Mesothelial cell of epicardium (in vitro differentiated cells): Measurements from ENCODE around the gene ARIH2. TPM values are rescaled to one million over a fixed set of nuclear protein-coding genes. Genes with fewer than 3 reads are reported as not detected.

Experiments used
- DNase-seq, 2 experiments: peaks; one replicate each; pipeline ENCODE4 v3.0.0; 2021; ENCODE audit warnings: low spot score in 2 of 2; ENCODE audit not compliant: unreplicated experiment in 2 of 2
- H3K27ac Mint-ChIP-seq: 2 replicates; pipeline ENCODE4 v1.8.0; 2021; ENCODE audit warnings: mixed read lengths
- H3K27me3 Mint-ChIP-seq: 2 replicates; pipeline ENCODE4 v1.8.0; 2021; ENCODE audit warnings: low read depth, mixed read lengths
- H3K36me3 Mint-ChIP-seq: 2 replicates; pipeline ENCODE4 v1.8.0; 2021; ENCODE audit warnings: mixed read lengths
- H3K4me1 Mint-ChIP-seq: 2 replicates; pipeline ENCODE4 v1.8.0; 2021; ENCODE audit warnings: mixed read lengths
- H3K4me3 Mint-ChIP-seq: 2 replicates; pipeline ENCODE4 v1.8.0; 2021; ENCODE audit warnings: mild to moderate bottlenecking, moderate library complexity, mixed read lengths
- H3K9me3 Mint-ChIP-seq: 2 replicates; pipeline ENCODE4 v1.8.0; 2021; ENCODE audit warnings: mixed read lengths
- total RNA-seq: library from RNA; stranded (reverse); gene quantifications from 3 replicates; pipeline ENCODE4 v1.2.1, GENCODE V29; 2021
- TF ChIP-seq, protein P1 (sequence below): fragments of 200-600 bp; sonication (generic); IDR thresholded peaks from one replicate; pipeline ENCODE4 v1.5.0; 2021; ENCODE audit warnings: antibody characterized with exemption; ENCODE audit not compliant: unreplicated experiment

Gene ARIH2
- total RNA-seq, 1 donor from 2014 or later, result 102 TPM

DNA sequence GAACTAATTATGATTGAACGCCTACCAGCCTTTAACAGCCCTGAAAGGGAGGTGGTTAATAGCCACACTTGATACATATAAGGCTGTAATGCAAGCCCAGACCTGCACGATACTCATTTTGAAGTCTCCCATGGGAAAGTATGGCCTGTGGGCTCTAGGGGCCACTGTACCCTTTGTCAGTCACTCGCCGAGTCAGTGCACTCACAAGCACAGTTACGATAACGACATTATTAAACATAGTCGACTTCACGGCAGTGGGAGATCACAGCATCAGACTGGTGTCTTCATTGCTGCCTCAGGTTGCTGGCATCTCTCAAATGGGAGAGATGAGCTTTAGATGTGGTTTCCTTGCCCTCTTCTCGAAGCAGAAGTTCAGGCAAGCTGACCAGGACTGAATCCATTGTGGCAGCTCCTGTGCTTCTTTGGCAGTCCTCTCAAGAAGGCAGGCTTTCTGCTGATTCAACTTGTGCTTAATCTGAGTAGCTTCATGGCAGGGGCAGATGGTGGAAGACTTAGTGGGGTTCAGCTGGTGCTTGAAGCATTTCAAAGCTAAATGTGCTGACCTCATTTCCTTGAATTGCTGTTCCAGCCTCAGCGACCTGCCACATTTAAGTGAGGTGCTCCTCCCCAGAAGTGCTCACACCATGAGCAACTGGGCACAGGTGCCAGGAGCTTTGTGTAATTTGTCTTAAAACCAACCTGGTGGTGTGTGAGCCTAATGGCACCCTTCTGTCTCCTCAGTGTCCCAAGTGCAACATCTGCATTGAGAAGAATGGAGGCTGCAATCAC is 55.6 kb downstream of the ARIH2 start:
- Mint-ChIP-seq H3K27me3 (no peaks in the 10 kb centered on the region), H3K36me3 (peaks cover 40% of the 10 kb centered on the region), H3K4me1 (no peaks in the 10 kb centered on the region), H3K9me3 (no peaks in the 10 kb centered on the region), H3K4me3 (no peak overlapping the region), H3K27ac (no peak overlapping the region)
- TF ChIP-seq, protein P1, sequence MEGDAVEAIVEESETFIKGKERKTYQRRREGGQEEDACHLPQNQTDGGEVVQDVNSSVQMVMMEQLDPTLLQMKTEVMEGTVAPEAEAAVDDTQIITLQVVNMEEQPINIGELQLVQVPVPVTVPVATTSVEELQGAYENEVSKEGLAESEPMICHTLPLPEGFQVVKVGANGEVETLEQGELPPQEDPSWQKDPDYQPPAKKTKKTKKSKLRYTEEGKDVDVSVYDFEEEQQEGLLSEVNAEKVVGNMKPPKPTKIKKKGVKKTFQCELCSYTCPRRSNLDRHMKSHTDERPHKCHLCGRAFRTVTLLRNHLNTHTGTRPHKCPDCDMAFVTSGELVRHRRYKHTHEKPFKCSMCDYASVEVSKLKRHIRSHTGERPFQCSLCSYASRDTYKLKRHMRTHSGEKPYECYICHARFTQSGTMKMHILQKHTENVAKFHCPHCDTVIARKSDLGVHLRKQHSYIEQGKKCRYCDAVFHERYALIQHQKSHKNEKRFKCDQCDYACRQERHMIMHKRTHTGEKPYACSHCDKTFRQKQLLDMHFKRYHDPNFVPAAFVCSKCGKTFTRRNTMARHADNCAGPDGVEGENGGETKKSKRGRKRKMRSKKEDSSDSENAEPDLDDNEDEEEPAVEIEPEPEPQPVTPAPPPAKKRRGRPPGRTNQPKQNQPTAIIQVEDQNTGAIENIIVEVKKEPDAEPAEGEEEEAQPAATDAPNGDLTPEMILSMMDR, result no peak
- no peak for DNase-seq

DNA sequence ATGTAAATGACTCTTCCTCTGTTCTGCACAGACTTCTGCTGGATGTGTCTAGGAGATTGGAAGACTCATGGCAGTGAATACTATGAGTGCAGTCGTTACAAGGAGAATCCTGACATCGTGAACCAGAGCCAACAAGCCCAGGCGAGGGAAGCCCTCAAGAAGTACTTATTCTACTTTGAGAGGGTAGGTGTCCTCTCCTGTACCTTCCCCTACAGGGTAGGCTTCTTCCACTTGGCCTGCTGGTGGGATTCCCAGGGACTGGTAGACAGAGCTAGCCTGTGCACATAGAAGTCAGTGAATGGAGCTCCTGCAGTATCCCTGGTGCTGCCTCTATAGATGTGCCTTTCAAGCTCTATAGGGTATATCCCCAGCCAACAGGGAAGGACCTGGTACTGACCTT is 60.8 kb downstream of the ARIH2 start:
- Mint-ChIP-seq H3K4me1 (no peaks in the 10 kb centered on the region), H3K36me3 (peaks cover 39% of the 10 kb centered on the region), H3K9me3 (no peaks in the 10 kb centered on the region), H3K27ac (no peak overlapping the region), H3K4me3 (no peak overlapping the region), H3K27me3 (no peaks in the 10 kb centered on the region)
- TF ChIP-seq, protein P1, result no peak
- DNase-seq, result no peak

DNA sequence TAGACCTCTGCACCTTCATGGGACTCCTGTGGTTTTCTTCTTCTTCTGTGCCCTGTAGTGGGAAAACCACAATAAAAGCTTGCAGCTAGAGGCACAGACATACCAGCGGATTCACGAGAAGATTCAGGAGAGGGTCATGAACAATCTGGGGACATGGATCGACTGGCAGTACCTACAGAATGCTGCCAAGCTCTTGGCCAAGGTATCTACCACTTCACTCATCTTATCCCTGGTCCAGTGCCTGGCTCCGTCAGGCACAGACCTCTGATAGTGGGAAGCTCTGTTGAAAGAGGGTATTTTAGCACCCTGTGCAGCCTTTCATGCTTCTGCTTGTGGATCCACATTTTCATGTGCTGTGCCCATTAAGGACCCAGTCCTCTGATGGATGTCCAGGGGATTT is 61.7 kb downstream of the ARIH2 start:
- no peak for DNase-seq
- TF ChIP-seq, protein P1, result no peak
- Mint-ChIP-seq H3K27ac (no peak overlapping the region), H3K27me3 (no peaks in the 10 kb centered on the region), H3K4me1 (no peaks in the 10 kb centered on the region), H3K9me3 (no peaks in the 10 kb centered on the region), H3K36me3 (peaks cover 31% of the 10 kb centered on the region), H3K4me3 (no peak overlapping the region)

DNA sequence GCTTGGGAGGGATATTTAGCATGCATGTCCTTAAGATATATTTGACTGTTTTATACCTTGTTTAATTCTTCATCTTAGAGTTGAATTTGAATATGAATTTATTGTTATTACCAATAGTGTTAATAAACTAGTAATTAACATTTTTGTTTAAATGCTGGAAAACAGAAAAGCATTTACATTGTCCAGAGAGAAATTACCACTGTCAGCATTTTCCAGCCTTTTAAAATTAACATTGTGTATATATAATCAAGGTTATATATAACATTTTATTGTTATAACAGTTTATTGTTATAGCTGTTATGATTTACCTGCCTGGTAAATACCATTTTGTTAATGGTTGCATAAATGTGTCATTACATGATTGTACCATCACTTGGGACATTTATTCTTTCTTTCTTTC is 63.4 kb downstream of the ARIH2 start:
- TF ChIP-seq, protein P1, result no peak
- H3K27ac Mint-ChIP-seq, result no peak overlapping the region
- H3K9me3 Mint-ChIP-seq, result no peaks in the 10 kb centered on the region
- H3K4me3 Mint-ChIP-seq, result no peak overlapping the region
- no peaks in the 10 kb centered on the region for H3K27me3 Mint-ChIP-seq
- peaks cover 27% of the 10 kb centered on the region for H3K36me3 Mint-ChIP-seq
- H3K4me1 Mint-ChIP-seq, result no peaks in the 10 kb centered on the region
- DNase-seq, result no peak

DNA sequence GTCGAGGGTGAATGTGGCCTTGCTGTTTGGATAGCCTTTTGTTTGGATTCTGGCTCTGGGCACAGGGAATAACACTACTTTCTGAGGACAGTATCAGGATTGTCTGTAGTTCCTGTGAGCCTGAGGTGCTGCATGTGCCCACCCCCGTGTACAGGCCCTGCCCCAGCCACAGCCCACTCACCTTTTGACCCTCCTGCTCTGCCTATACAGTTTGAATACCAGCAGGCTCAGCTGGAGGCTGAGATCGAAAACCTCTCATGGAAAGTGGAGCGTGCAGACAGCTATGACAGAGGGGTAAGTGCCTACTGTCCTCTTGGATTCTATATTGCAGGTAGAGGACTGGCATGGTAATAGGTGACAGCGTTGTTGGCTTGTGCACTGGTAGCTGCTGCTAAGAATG is 64.0 kb downstream of the ARIH2 start:
- no peaks in the 10 kb centered on the region for H3K9me3 Mint-ChIP-seq
- TF ChIP-seq, protein P1, result no peak
- peaks cover 27% of the 10 kb centered on the region for H3K36me3 Mint-ChIP-seq
- DNase-seq, result no peak
- H3K4me1 Mint-ChIP-seq, result no peaks in the 10 kb centered on the region
- H3K27ac Mint-ChIP-seq, result no peak overlapping the region
- no peaks in the 10 kb centered on the region for H3K27me3 Mint-ChIP-seq
- no peak overlapping the region for H3K4me3 Mint-ChIP-seq
